Neural cell (in vitro differentiated cells): ENCODE data around the gene PHYH. TPM values are rescaled to one million over a fixed set of nuclear protein-coding genes. Genes with fewer than 3 reads are reported as not detected.

ENCODE experiments used
- H2AFZ ChIP-seq: fragments of 200-600, 300-800 bp; sonication (generic), shearing (Covaris generic); 2 replicates; pipeline ENCODE4 v1.6.0; 2014; ENCODE audit warnings: low read depth, mild to moderate bottlenecking, antibody characterized with exemption, low read length, moderate library complexity
- H3F3A ChIP-seq: fragments of 200-600 bp; shearing (Covaris generic); 2 replicates; pipeline ENCODE4 v1.6.1; 2016; ENCODE audit warnings: mild to moderate bottlenecking, moderate library complexity, mixed read lengths, antibody characterized with exemption, low read length; ENCODE audit not compliant: insufficient read depth, poor library complexity, severe bottlenecking
- H3K27ac ChIP-seq: fragments of 200-600, 300-800 bp; sonication (generic), shearing (Covaris generic); 2 replicates; pipeline ENCODE4 v1.5.1; 2014; ENCODE audit warnings: mild to moderate bottlenecking, low read length, moderate library complexity
- H3K27me3 ChIP-seq: fragments of 300-800, 200-600 bp; sonication (generic), shearing (Covaris generic); 2 replicates; pipeline ENCODE4 v1.6.0; 2014; ENCODE audit warnings: mild to moderate bottlenecking, low read depth, low read length, moderate library complexity; ENCODE audit not compliant: insufficient read depth
- H3K36me3 ChIP-seq: fragments of 300-800, 200-600 bp; sonication (generic), shearing (Covaris generic); 2 replicates; pipeline ENCODE4 v1.5.1; 2014; ENCODE audit warnings: mild to moderate bottlenecking, antibody characterized with exemption, low read length, moderate library complexity; ENCODE audit not compliant: insufficient read depth
- H3K4me2 ChIP-seq: fragments of 300-800, 200-600 bp; sonication (generic), shearing (Covaris generic); 2 replicates; pipeline ENCODE4 v1.6.0; 2014; ENCODE audit warnings: mild to moderate bottlenecking, low read length
- H3K4me3 ChIP-seq: fragments of 300-800, 200-600 bp; sonication (generic), shearing (Covaris generic); 2 replicates; pipeline ENCODE4 v1.5.1; 2014; ENCODE audit warnings: mild to moderate bottlenecking, low read length, moderate library complexity
- H3K79me2 ChIP-seq: fragments of 200-600 bp; shearing (Covaris generic); replicated peaks from 2 replicates; pipeline ENCODE4 v1.6.0; 2014; ENCODE audit warnings: mild to moderate bottlenecking, low read length, moderate library complexity; ENCODE audit not compliant: insufficient read depth
- H3K9ac ChIP-seq: fragments of 300-800, 200-600 bp; sonication (generic), shearing (Covaris generic); 2 replicates; pipeline ENCODE4 v1.6.1; 2016; ENCODE audit warnings: mild to moderate bottlenecking, low read length, mixed read lengths
- H3K9me2 ChIP-seq: fragments of 200-600 bp; shearing (Covaris generic); 2 replicates; pipeline ENCODE4 v1.6.1; 2016; ENCODE audit warnings: mild to moderate bottlenecking, low read length, mixed read lengths; ENCODE audit not compliant: insufficient read depth
- H3K9me3 ChIP-seq: fragments of 200-600, 300-800 bp; sonication (generic), shearing (Covaris generic); 2 replicates; pipeline ENCODE4 v1.6.1; 2016; ENCODE audit warnings: mild to moderate bottlenecking, mixed run types, low read length, moderate library complexity, mixed read lengths
- H4K20me1 ChIP-seq: fragments of 200-600 bp; shearing (Covaris generic); 2 replicates; pipeline ENCODE4 v1.6.1; 2016; ENCODE audit warnings: mild to moderate bottlenecking, mixed run types; ENCODE audit not compliant: insufficient read depth
- CTCF ChIP-seq: fragments of 450-650 bp; IDR thresholded peaks from 2 replicates; pipeline ENCODE4 v1.5.1; 2014; ENCODE audit warnings: antibody characterized with exemption, mild to moderate bottlenecking, moderate library complexity; ENCODE audit not compliant: poor library complexity, severe bottlenecking
- MXI1 ChIP-seq: fragments of 450-650 bp; conservative IDR thresholded peaks from 2 replicates; pipeline ENCODE4 v1.6.1; 2014; ENCODE audit warnings: antibody characterized with exemption, mild to moderate bottlenecking; ENCODE audit not compliant: poor library complexity, severe bottlenecking
- POLR2AphosphoS5 ChIP-seq: IDR thresholded peaks from 2 replicates; pipeline ENCODE4 v1.6.1; 2012
- RAD21 ChIP-seq: fragments of 450-650 bp; conservative IDR thresholded peaks from 2 replicates; pipeline ENCODE4 v1.6.1; 2014; ENCODE audit warnings: antibody characterized with exemption, mild to moderate bottlenecking, moderate library complexity
- REST ChIP-seq: IDR thresholded peaks from 2 replicates; pipeline ENCODE4 v1.6.1; 2012; ENCODE audit warnings: borderline replicate concordance
- SMC3 ChIP-seq: fragments of 450-650 bp; conservative IDR thresholded peaks from 2 replicates; pipeline ENCODE4 v1.6.1; 2014; ENCODE audit warnings: antibody characterized with exemption, mild to moderate bottlenecking, moderate library complexity; ENCODE audit not compliant: poor library complexity
- TAF1 ChIP-seq: IDR thresholded peaks from 2 replicates; pipeline ENCODE4 v1.6.1; 2012; ENCODE audit warnings: low read depth
- polyA plus RNA-seq: library from polyadenylated mRNA; depleted of rRNA; stranded (reverse); fragments of >200 nt; gene quantifications from 2 replicates; pipeline ENCODE4 v1.2.3, GENCODE V29; 2014

Gene PHYH
- polyA plus RNA-seq, 1 donor from 2014 or later = 7.7 TPM

GRCh38 chr10:13296476-13296875 lies 3.4 kb downstream of the PHYH start:
- Histone ChIP-seq H3K4me2 (no peak overlapping the region), H3K9me3 (no peaks in the 10 kb centered on the region), H3K27ac (no peak overlapping the region), H4K20me1 (no peaks in the 10 kb centered on the region), H3K9ac (no peak overlapping the region), H2AFZ (no peak overlapping the region), H3K9me2 (no peaks in the 10 kb centered on the region), H3K27me3 (peaks cover 6% of the 10 kb centered on the region), H3K4me3 (no peak overlapping the region), H3F3A (no peaks in the 10 kb centered on the region), H3K79me2 (no peaks in the 10 kb centered on the region), H3K36me3 (no peaks in the 10 kb centered on the region)
- TF ChIP-seq MXI1 (no peak), TAF1 (no peak), SMC3 (no peak), POLR2AphosphoS5 (no peak), RAD21 (no peak), REST (no peak)

GRCh38 chr10:13294784-13295183 lies 5.1 kb downstream of the PHYH start:
- Histone ChIP-seq H3K27ac (no peak overlapping the region), H3K9me2 (no peaks in the 10 kb centered on the region), H3K36me3 (no peaks in the 10 kb centered on the region), H3F3A (no peaks in the 10 kb centered on the region), H4K20me1 (no peaks in the 10 kb centered on the region), H3K9me3 (no peaks in the 10 kb centered on the region), H3K9ac (no peak overlapping the region), H3K4me3 (no peak overlapping the region), H2AFZ (no peak overlapping the region), H3K79me2 (no peaks in the 10 kb centered on the region), H3K4me2 (no peak overlapping the region), H3K27me3 (peaks cover 6% of the 10 kb centered on the region)
- TF ChIP-seq CTCF = no peak
- no peak for TF ChIP-seq MXI1
- no peak for TF ChIP-seq POLR2AphosphoS5
- no peak for TF ChIP-seq RAD21
- TF ChIP-seq SMC3 = no peak
